ENCODE data around the gene APMAP.

The APMAP gene

DNA sequence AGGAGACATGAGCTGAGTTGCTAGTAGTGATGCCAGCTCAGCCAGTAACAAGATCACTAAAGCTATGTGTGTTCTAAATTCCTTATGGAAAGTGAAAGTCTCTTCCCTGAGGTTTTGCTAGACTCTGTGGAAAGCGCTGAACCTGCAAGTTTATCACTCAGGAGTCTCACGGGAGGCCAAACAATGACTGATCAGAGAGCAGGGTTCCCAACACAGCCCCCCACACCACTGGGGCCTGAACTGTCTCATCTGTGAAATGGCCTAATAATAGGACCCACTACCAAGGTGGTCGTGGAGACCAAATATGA, 45.5 kb upstream of the APMAP start:
- no peaks in the 10 kb centered on the region for H3K27me3 ChIP-seq (ENCODE audit: insufficient read depth, low read depth, severe bottlenecking)
- H3K4me3 ChIP-seq (ENCODE audit: low read depth, low read length) = no peak overlapping the region
- no peak for DNase-seq
- no peaks in the 10 kb centered on the region for H3K9me3 ChIP-seq (ENCODE audit: severe bottlenecking)
- no peak overlapping the region for H3K27ac ChIP-seq
- no peaks in the 10 kb centered on the region for H3K36me3 ChIP-seq
- no peak for TF ChIP-seq CTCF (IDR thresholded peaks at IDR 0.05; ENCODE audit: low read depth, low read length)

DNA sequence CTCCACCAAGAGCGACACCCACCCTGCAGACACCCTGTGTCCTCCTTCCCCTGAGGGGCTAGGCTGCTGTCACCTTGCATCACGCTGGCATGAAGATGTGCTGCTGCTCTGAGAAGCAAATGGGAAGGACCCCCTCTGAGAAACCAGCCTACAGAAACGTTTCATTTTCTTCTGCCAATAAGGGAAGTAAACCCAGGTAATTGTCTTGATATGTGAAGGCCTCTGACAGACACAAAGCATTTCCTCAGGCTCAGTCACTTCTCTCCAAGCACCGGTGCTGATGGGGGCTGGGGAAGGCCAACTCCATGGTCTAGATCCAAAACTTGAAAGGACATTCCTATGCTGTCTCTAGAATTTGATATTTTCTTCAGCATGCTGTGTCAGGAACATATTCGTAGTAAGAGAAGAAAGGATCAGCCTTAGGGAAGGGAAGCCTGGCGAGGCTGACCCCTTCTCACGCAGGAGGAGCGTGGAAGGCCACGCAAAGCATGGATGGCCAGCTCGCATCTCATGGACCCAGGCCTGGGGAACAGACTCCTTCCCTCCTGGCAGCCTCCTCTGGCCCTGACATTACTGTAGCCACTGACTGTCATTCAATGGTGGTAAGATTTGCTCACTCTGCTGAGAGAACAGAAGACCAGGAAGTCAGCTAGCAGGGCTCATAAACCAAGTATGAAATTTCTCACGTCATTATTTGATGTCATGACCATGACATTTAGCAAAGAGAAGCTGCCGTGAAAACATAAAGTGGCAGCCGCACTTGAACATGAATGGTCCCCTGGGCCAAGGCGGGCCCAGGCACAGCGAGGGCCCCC, 44.9 kb upstream of the APMAP start:
- no peak for TF ChIP-seq CTCF (IDR thresholded peaks at IDR 0.05; ENCODE audit: low read depth, low read length)
- Histone ChIP-seq H3K27me3 (ENCODE audit: insufficient read depth, low read depth, severe bottlenecking) (no peaks in the 10 kb centered on the region), H3K4me3 (ENCODE audit: low read depth, low read length) (no peak overlapping the region), H3K36me3 (no peaks in the 10 kb centered on the region), H3K27ac (no peak overlapping the region), H3K9me3 (ENCODE audit: severe bottlenecking) (no peaks in the 10 kb centered on the region)
- no peak for DNase-seq

GRCh38 chr20:25036331-25036936, 43.9 kb upstream of the APMAP start:
- no peaks in the 10 kb centered on the region for H3K9me3 ChIP-seq (ENCODE audit: severe bottlenecking)
- H3K4me3 ChIP-seq (ENCODE audit: low read depth, low read length) = no peak overlapping the region
- H3K27me3 ChIP-seq (ENCODE audit: insufficient read depth, low read depth, severe bottlenecking) = no peaks in the 10 kb centered on the region
- no peaks in the 10 kb centered on the region for H3K36me3 ChIP-seq
- no peak overlapping the region for H3K27ac ChIP-seq
- no peak for TF ChIP-seq CTCF (IDR thresholded peaks at IDR 0.05; ENCODE audit: low read depth, low read length)
- no peak for DNase-seq

DNA sequence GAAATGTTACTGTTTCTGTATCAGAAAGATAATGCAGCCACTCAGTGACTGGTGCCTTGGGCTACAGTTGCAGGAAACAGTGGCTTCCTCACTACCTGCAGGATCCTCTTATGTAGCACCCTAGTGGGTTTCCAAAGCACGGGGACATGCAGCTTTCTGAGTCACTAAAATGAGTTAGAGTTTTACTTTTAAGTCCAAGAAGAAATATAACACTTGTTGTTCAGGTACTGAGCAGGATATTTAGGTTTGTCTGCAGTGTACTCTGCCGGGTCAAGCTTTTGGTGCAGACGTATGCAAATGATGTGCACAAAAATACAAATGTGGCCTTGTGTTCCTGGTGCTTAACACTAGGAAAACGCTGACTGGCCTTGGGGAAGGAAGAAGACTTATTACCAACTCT, 43.4 kb upstream of the APMAP start:
- TF ChIP-seq CTCF (IDR thresholded peaks at IDR 0.05; ENCODE audit: low read depth, low read length) = no peak
- no peak overlapping the region for H3K27ac ChIP-seq
- DNase-seq = no peak
- H3K4me3 ChIP-seq (ENCODE audit: low read depth, low read length) = no peak overlapping the region
- H3K27me3 ChIP-seq (ENCODE audit: insufficient read depth, low read depth, severe bottlenecking) = no peaks in the 10 kb centered on the region
- H3K36me3 ChIP-seq = no peaks in the 10 kb centered on the region
- H3K9me3 ChIP-seq (ENCODE audit: severe bottlenecking) = no peaks in the 10 kb centered on the region

DNA sequence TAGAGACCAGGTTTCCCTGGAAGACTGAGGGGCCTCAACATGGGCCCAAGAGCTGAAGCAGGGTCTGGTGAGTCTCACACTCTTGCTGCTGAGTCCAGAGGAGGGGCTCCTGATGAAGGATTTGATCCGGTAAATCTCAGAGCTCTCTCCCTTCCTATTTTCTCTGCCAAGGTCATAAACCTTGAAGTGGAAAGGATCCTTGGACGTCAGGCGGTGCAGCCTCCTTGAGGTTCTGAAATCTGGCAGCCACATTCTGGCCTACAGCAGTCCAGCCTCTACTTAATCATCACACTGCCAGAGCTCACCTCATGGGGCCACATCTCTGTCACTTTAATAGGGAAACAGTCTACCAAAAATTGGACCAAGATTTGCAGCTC, 41.4 kb upstream of the APMAP start:
- TF ChIP-seq CTCF (IDR thresholded peaks at IDR 0.05; ENCODE audit: low read depth, low read length) = no peak
- DNase-seq = no peak
- H3K27me3 ChIP-seq (ENCODE audit: insufficient read depth, low read depth, severe bottlenecking) = no peaks in the 10 kb centered on the region
- no peaks in the 10 kb centered on the region for H3K9me3 ChIP-seq (ENCODE audit: severe bottlenecking)
- no peak overlapping the region for H3K27ac ChIP-seq
- no peak overlapping the region for H3K4me3 ChIP-seq (ENCODE audit: low read depth, low read length)
- no peaks in the 10 kb centered on the region for H3K36me3 ChIP-seq

Data from WERI-Rb-1 (cell line).